ENCODE data around the gene CEP57L1.

- no peak for TF ChIP-seq POLR2A (IDR thresholded peaks at IDR 0.05)
- peak; percentile 81 to 88 (median 86) for TF ChIP-seq CTCF (IDR thresholded peaks at IDR 0.05)
- no peak for TF ChIP-seq EP300 (IDR thresholded peaks at IDR 0.05)
- no peak for TF ChIP-seq POLR2AphosphoS5 (IDR thresholded peaks at IDR 0.05)
These were observed 92.2 kb downstream of the CEP57L1 start for GRCh38 chr6:109187399-109188114.
